PC-9 (cell line): ENCODE measurements around the gene PRSS56. TPM values are rescaled to one million over a fixed set of nuclear protein-coding genes. Genes with fewer than 3 reads are reported as not detected.

Experiments
- BruUV-seq: library from RNA; stranded (reverse); fragments of 400-500 nt; replicated peaks from 2 replicates; lab custom pipeline; 2021; lab: Mats Ljungman, UMichigan
- CTCF ChIA-PET: fragments of 300-600 bp; sonication (Branson Sonifier 250); formaldehyde crosslinking; loops from one replicate; lab custom pipeline; 2022; ENCODE audit warnings: antibody characterized with exemption; lab: Charles Lee
- POLR2A ChIA-PET: fragments of 300-600 bp; sonication (Branson Sonifier 250); formaldehyde crosslinking; loops from one replicate; lab custom pipeline; 2022; ENCODE audit warnings: antibody characterized with exemption; ENCODE audit not compliant: unreplicated experiment; lab: Charles Lee
- DNase-seq, 2 experiments: peaks; one replicate each; pipeline versions ENCODE4 v3.0.0 to v3.0.0-alpha.2; 2015 to 2022; ENCODE audit warnings: mixed read lengths in 1 of 2
- H2AFZ ChIP-seq: fragments of 200-600 bp; sonication (generic); 2 replicates; pipeline ENCODE4 v1.8.1; 2017; ENCODE audit warnings: antibody characterized with exemption
- H3F3A ChIP-seq: fragments of 200-600 bp; sonication (generic); 2 replicates; pipeline ENCODE4 v1.8.1; 2017; ENCODE audit warnings: antibody characterized with exemption, mild to moderate bottlenecking, low read depth; ENCODE audit not compliant: insufficient read depth
- H3K27ac ChIP-seq: fragments of 200-600 bp; sonication (generic); 2 replicates; pipeline ENCODE4 v1.6.1; 2016; ENCODE audit warnings: mixed run types
- H3K27me3 ChIP-seq: fragments of 200-600 bp; sonication (generic); 2 replicates; pipeline ENCODE4 v1.6.1; 2016; ENCODE audit warnings: low read depth, mixed run types; ENCODE audit not compliant: insufficient read depth
- H3K36me3 ChIP-seq: fragments of 200-600 bp; sonication (generic); 2 replicates; pipeline ENCODE4 v1.6.1; 2016; ENCODE audit warnings: low read depth, mixed run types
- H3K4me1 ChIP-seq: fragments of 200-600 bp; sonication (generic); replicated peaks from 2 replicates; pipeline ENCODE4 v1.6.1; 2016; ENCODE audit warnings: mixed run types; ENCODE audit not compliant: insufficient read depth
- H3K4me2 ChIP-seq: fragments of 200-600 bp; sonication (generic); 2 replicates; pipeline ENCODE4 v1.6.1; 2017; ENCODE audit warnings: mixed run types
- H3K4me3 ChIP-seq: fragments of 200-600 bp; sonication (generic); 2 replicates; pipeline ENCODE4 v1.6.1; 2016; ENCODE audit warnings: mixed run types
- H3K79me2 ChIP-seq: fragments of 200-600 bp; sonication (generic); 2 replicates; pipeline ENCODE4 v1.6.1; 2017; ENCODE audit warnings: low read depth, mixed run types
- H3K9me2 ChIP-seq: fragments of 200-600 bp; sonication (generic); 2 replicates; pipeline ENCODE4 v1.8.1; 2017; ENCODE audit warnings: mild to moderate bottlenecking; ENCODE audit not compliant: insufficient read depth
- H3K9me3 ChIP-seq: fragments of 200-600 bp; sonication (generic); 2 replicates; pipeline ENCODE4 v1.8.1; 2016; ENCODE audit warnings: low read depth; ENCODE audit not compliant: insufficient read depth
- H4K20me1 ChIP-seq: fragments of 200-600 bp; sonication (generic); 2 replicates; pipeline ENCODE4 v1.8.1; 2017; ENCODE audit not compliant: insufficient read depth
- CTCF ChIP-seq: fragments of 200-600 bp; sonication (generic); conservative IDR thresholded peaks from 2 replicates; pipeline ENCODE4 v1.6.1; 2017; ENCODE audit warnings: mixed run types, antibody characterized with exemption, mild to moderate bottlenecking, moderate library complexity
- EZH2 ChIP-seq: fragments of 200-600 bp; sonication (generic); IDR thresholded peaks from 2 replicates; pipeline ENCODE4 v1.8.0; 2017; ENCODE audit warnings: antibody characterized with exemption, low read depth
- intact Hi-C: fragments of 100-400 bp; cut with micrococcal nuclease; formaldehyde crosslinking; loops from one replicate; pipeline ENCODE4 v1.10.0; 2022; ENCODE audit not compliant: unreplicated experiment
- total RNA-seq: library from RNA; stranded (reverse); gene quantifications from 2 replicates; pipeline ENCODE4 v1.2.3, GENCODE V29; 2021

PRSS56 gene
- total RNA-seq, 1 experiment from 2014 or later: not detected

- Histone ChIP-seq H3K9me3 (no peaks in the 10 kb centered on the region), H3K4me2 (no peak overlapping the region), H3K9me2 (no peaks in the 10 kb centered on the region), H2AFZ (no peak overlapping the region), H3K27ac (no peak overlapping the region), H3K36me3 (peaks cover 17% of the 10 kb centered on the region), H3K4me1 (no peaks in the 10 kb centered on the region), H3K27me3 (no peaks in the 10 kb centered on the region), H3F3A (0 out of 2 replicates have a peak, but pooled peaks cover 7% of the 10 kb centered on the region), H3K79me2 (no peaks in the 10 kb centered on the region), H3K4me3 (no peak overlapping the region), H4K20me1 (0 out of 2 replicates have a peak, but pooled peaks cover 6% of the 10 kb centered on the region)
- CTCF ChIA-PET: no interaction called here
- no peak for TF ChIP-seq CTCF
- TF ChIP-seq EZH2: no peak
- DNase-seq: no peak
- BruUV-seq: no TSS peak
- intact Hi-C loops: no loop called here
- POLR2A ChIA-PET: no interaction called here
Observed at GRCh38 chr2:232562515-232563151, 42.4 kb downstream of the PRSS56 start.

- no peaks in the 10 kb centered on the region for H3K4me1 ChIP-seq
- 0 out of 2 replicates have a peak, but pooled peaks cover 6% of the 10 kb centered on the region for H4K20me1 ChIP-seq
- intact Hi-C loops: no loop called here
- peaks cover 21% of the 10 kb centered on the region for H3K36me3 ChIP-seq
- H2AFZ ChIP-seq: no peak overlapping the region
- H3K9me3 ChIP-seq: no peaks in the 10 kb centered on the region
- H3K27me3 ChIP-seq: no peaks in the 10 kb centered on the region
- no peaks in the 10 kb centered on the region for H3K79me2 ChIP-seq
- TF ChIP-seq CTCF (no peak), EZH2 (no peak)
- 0 out of 2 replicates have a peak, but pooled peaks cover 5% of the 10 kb centered on the region for H3F3A ChIP-seq
- H3K4me3 ChIP-seq: no peak overlapping the region
- no peak for DNase-seq
- BruUV-seq: no TSS peak
- no peak overlapping the region for H3K27ac ChIP-seq
- POLR2A ChIA-PET: no interaction called here
- H3K4me2 ChIP-seq: no peak overlapping the region
- CTCF ChIA-PET: no interaction called here
- H3K9me2 ChIP-seq: no peaks in the 10 kb centered on the region
Observed at GRCh38 chr2:232563580-232563979, 43.4 kb downstream of the PRSS56 start.

- Histone ChIP-seq H3K79me2 (no peaks in the 10 kb centered on the region), H3K4me1 (no peaks in the 10 kb centered on the region), H3K27ac (no peak overlapping the region), H3K36me3 (peaks cover 24% of the 10 kb centered on the region), H3K9me3 (no peaks in the 10 kb centered on the region), H3K27me3 (no peaks in the 10 kb centered on the region), H2AFZ (no peak overlapping the region), H3K4me3 (no peak overlapping the region), H3K9me2 (no peaks in the 10 kb centered on the region), H3K4me2 (no peak overlapping the region), H4K20me1 (no peaks in the 10 kb centered on the region), H3F3A (no peaks in the 10 kb centered on the region)
- TF ChIP-seq CTCF: no peak
- no TSS peak for BruUV-seq
- DNase-seq: no peak
- POLR2A ChIA-PET: no interaction called here
- intact Hi-C loops: no loop called here
- CTCF ChIA-PET: no interaction called here
Observed at GRCh38 chr2:232567721-232568120, 47.5 kb downstream of the PRSS56 start.
